Measurements from ENCODE around the gene BRIP1. TPM values are rescaled to one million over a fixed set of nuclear protein-coding genes. Genes with fewer than 3 reads are reported as not detected.

Gene BRIP1
- total RNA-seq, 1 experiment from 2014 or later = 13.8 TPM

DNA sequence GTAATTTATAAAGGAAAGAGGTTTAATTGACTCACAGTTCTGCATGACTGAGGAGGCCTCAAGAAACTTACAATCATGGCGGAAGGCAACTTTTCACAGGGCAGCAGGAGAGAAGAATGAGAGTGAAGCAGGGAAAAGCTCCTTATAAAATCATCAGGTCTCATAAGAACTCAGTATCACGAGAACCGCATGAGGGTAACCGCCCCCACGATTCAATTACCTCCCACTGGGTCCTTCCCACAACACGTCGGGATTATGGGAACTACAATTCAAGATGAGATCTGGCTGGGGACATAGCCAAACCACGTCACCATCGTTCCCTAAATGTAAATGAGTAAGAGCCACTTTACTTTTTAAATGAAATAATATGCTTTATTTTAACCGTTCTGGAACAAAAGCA lies 182.4 kb downstream of the BRIP1 start (continued):
- no peak for TF ChIP-seq ZNF232 (CRISPR knock-in tag; IDR thresholded peaks at IDR 0.05)
- no peak for TF ChIP-seq ZBTB21 (CRISPR knock-in tag; IDR thresholded peaks at IDR 0.05; ENCODE audit: borderline replicate concordance)
- TF ChIP-seq NFYB (CRISPR knock-in tag; conservative IDR thresholded peaks at IDR 0.05; ENCODE audit: low read depth) = no peak
- TF ChIP-seq CREB1 (CRISPR knock-in tag; IDR thresholded peaks at IDR 0.05) = no peak
- TF ChIP-seq EMX1 (CRISPR knock-in tag; IDR thresholded peaks at IDR 0.05) = no peak
- TF ChIP-seq, protein P1, sequence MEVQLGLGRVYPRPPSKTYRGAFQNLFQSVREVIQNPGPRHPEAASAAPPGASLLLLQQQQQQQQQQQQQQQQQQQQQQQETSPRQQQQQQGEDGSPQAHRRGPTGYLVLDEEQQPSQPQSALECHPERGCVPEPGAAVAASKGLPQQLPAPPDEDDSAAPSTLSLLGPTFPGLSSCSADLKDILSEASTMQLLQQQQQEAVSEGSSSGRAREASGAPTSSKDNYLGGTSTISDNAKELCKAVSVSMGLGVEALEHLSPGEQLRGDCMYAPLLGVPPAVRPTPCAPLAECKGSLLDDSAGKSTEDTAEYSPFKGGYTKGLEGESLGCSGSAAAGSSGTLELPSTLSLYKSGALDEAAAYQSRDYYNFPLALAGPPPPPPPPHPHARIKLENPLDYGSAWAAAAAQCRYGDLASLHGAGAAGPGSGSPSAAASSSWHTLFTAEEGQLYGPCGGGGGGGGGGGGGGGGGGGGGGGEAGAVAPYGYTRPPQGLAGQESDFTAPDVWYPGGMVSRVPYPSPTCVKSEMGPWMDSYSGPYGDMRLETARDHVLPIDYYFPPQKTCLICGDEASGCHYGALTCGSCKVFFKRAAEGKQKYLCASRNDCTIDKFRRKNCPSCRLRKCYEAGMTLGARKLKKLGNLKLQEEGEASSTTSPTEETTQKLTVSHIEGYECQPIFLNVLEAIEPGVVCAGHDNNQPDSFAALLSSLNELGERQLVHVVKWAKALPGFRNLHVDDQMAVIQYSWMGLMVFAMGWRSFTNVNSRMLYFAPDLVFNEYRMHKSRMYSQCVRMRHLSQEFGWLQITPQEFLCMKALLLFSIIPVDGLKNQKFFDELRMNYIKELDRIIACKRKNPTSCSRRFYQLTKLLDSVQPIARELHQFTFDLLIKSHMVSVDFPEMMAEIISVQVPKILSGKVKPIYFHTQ (CRISPR knock-in tag; IDR thresholded peaks at IDR 0.05) = no peak
- TF ChIP-seq, protein P2, sequence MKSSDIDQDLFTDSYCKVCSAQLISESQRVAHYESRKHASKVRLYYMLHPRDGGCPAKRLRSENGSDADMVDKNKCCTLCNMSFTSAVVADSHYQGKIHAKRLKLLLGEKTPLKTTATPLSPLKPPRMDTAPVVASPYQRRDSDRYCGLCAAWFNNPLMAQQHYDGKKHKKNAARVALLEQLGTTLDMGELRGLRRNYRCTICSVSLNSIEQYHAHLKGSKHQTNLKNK (CRISPR knock-in tag; IDR thresholded peaks at IDR 0.05) = no peak
- no peak for TF ChIP-seq ZNF396 (CRISPR knock-in tag; IDR thresholded peaks at IDR 0.05; ENCODE audit: borderline replicate concordance)

DNA sequence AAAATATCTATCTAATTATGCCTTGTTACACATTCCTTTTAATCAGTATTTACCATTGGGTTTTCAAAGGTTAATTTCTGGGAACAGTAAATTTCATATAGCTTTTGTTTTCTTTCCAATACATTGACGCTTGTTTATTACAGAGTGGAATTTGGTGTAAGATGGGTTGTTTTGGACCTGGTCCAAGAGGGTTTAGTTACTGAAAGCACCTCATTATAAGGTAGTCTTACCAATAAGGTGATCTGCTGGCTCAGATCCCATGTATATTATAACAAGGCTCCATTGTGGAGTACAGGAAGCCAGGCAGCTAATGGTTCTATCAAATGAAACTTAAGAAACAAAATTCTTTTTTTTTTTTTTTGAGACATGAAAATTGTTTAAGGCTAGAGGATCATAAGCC lies 185.0 kb downstream of the BRIP1 start:
- POLR2A ChIA-PET = no interaction called here
- ATAC-seq = no peak
- TF ChIP-seq, protein P3, sequence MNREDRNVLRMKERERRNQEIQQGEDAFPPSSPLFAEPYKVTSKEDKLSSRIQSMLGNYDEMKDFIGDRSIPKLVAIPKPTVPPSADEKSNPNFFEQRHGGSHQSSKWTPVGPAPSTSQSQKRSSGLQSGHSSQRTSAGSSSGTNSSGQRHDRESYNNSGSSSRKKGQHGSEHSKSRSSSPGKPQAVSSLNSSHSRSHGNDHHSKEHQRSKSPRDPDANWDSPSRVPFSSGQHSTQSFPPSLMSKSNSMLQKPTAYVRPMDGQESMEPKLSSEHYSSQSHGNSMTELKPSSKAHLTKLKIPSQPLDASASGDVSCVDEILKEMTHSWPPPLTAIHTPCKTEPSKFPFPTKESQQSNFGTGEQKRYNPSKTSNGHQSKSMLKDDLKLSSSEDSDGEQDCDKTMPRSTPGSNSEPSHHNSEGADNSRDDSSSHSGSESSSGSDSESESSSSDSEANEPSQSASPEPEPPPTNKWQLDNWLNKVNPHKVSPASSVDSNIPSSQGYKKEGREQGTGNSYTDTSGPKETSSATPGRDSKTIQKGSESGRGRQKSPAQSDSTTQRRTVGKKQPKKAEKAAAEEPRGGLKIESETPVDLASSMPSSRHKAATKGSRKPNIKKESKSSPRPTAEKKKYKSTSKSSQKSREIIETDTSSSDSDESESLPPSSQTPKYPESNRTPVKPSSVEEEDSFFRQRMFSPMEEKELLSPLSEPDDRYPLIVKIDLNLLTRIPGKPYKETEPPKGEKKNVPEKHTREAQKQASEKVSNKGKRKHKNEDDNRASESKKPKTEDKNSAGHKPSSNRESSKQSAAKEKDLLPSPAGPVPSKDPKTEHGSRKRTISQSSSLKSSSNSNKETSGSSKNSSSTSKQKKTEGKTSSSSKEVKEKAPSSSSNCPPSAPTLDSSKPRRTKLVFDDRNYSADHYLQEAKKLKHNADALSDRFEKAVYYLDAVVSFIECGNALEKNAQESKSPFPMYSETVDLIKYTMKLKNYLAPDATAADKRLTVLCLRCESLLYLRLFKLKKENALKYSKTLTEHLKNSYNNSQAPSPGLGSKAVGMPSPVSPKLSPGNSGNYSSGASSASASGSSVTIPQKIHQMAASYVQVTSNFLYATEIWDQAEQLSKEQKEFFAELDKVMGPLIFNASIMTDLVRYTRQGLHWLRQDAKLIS (CRISPR knock-in tag; IDR thresholded peaks at IDR 0.05; ENCODE audit: borderline replicate concordance) = no peak
- TF ChIP-seq, protein P4, sequence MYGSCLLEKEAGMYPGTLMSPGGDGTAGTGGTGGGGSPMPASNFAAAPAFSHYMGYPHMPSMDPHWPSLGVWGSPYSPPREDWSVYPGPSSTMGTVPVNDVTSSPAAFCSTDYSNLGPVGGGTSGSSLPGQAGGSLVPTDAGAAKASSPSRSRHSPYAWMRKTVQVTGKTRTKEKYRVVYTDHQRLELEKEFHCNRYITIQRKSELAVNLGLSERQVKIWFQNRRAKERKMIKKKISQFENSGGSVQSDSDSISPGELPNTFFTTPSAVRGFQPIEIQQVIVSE (CRISPR knock-in tag; IDR thresholded peaks at IDR 0.05; ENCODE audit: borderline replicate concordance) = no peak
- TF ChIP-seq, protein P5, sequence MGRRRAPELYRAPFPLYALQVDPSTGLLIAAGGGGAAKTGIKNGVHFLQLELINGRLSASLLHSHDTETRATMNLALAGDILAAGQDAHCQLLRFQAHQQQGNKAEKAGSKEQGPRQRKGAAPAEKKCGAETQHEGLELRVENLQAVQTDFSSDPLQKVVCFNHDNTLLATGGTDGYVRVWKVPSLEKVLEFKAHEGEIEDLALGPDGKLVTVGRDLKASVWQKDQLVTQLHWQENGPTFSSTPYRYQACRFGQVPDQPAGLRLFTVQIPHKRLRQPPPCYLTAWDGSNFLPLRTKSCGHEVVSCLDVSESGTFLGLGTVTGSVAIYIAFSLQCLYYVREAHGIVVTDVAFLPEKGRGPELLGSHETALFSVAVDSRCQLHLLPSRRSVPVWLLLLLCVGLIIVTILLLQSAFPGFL (CRISPR knock-in tag; IDR thresholded peaks at IDR 0.05; ENCODE audit: borderline replicate concordance) = no peak
- TF ChIP-seq, protein P6, sequence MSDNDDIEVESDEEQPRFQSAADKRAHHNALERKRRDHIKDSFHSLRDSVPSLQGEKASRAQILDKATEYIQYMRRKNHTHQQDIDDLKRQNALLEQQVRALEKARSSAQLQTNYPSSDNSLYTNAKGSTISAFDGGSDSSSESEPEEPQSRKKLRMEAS (CRISPR knock-in tag; IDR thresholded peaks at IDR 0.05) = no peak
- TF ChIP-seq, protein P7, sequence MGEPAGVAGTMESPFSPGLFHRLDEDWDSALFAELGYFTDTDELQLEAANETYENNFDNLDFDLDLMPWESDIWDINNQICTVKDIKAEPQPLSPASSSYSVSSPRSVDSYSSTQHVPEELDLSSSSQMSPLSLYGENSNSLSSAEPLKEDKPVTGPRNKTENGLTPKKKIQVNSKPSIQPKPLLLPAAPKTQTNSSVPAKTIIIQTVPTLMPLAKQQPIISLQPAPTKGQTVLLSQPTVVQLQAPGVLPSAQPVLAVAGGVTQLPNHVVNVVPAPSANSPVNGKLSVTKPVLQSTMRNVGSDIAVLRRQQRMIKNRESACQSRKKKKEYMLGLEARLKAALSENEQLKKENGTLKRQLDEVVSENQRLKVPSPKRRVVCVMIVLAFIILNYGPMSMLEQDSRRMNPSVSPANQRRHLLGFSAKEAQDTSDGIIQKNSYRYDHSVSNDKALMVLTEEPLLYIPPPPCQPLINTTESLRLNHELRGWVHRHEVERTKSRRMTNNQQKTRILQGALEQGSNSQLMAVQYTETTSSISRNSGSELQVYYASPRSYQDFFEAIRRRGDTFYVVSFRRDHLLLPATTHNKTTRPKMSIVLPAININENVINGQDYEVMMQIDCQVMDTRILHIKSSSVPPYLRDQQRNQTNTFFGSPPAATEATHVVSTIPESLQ (CRISPR knock-in tag; IDR thresholded peaks at IDR 0.05) = no peak
- TF ChIP-seq ZNF121 (CRISPR knock-in tag; IDR thresholded peaks at IDR 0.05) = no peak
- no peak for TF ChIP-seq ZNF138 (CRISPR knock-in tag; conservative IDR thresholded peaks at IDR 0.05)
- no peak for TF ChIP-seq NR2C2 (CRISPR knock-in tag; IDR thresholded peaks at IDR 0.05)
- TF ChIP-seq, protein P8, sequence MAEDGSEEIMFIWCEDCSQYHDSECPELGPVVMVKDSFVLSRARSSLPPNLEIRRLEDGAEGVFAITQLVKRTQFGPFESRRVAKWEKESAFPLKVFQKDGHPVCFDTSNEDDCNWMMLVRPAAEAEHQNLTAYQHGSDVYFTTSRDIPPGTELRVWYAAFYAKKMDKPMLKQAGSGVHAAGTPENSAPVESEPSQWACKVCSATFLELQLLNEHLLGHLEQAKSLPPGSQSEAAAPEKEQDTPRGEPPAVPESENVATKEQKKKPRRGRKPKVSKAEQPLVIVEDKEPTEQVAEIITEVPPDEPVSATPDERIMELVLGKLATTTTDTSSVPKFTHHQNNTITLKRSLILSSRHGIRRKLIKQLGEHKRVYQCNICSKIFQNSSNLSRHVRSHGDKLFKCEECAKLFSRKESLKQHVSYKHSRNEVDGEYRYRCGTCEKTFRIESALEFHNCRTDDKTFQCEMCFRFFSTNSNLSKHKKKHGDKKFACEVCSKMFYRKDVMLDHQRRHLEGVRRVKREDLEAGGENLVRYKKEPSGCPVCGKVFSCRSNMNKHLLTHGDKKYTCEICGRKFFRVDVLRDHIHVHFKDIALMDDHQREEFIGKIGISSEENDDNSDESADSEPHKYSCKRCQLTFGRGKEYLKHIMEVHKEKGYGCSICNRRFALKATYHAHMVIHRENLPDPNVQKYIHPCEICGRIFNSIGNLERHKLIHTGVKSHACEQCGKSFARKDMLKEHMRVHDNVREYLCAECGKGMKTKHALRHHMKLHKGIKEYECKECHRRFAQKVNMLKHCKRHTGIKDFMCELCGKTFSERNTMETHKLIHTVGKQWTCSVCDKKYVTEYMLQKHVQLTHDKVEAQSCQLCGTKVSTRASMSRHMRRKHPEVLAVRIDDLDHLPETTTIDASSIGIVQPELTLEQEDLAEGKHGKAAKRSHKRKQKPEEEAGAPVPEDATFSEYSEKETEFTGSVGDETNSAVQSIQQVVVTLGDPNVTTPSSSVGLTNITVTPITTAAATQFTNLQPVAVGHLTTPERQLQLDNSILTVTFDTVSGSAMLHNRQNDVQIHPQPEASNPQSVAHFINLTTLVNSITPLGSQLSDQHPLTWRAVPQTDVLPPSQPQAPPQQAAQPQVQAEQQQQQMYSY (CRISPR knock-in tag; IDR thresholded peaks at IDR 0.05) = no peak
- TF ChIP-seq, protein P9, sequence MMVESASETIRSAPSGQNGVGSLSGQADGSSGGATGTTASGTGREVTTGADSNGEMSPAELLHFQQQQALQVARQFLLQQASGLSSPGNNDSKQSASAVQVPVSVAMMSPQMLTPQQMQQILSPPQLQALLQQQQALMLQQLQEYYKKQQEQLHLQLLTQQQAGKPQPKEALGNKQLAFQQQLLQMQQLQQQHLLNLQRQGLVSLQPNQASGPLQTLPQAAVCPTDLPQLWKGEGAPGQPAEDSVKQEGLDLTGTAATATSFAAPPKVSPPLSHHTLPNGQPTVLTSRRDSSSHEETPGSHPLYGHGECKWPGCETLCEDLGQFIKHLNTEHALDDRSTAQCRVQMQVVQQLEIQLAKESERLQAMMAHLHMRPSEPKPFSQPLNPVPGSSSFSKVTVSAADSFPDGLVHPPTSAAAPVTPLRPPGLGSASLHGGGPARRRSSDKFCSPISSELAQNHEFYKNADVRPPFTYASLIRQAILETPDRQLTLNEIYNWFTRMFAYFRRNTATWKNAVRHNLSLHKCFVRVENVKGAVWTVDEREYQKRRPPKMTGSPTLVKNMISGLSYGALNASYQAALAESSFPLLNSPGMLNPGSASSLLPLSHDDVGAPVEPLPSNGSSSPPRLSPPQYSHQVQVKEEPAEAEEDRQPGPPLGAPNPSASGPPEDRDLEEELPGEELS (CRISPR knock-in tag; IDR thresholded peaks at IDR 0.05) = no peak
- peaks cover 12% of the 10 kb centered on the region for H3K9me3 Mint-ChIP-seq
- H3K27ac Mint-ChIP-seq = no peak overlapping the region
- CTCF ChIA-PET = no interaction called here
- no peak overlapping the region for H3K4me3 Mint-ChIP-seq
- no peaks in the 10 kb centered on the region; the same call in 1 of the 2 replicates for H3K36me3 Mint-ChIP-seq
- no peak for DNase-seq (ENCODE audit: low spot score)
- H3K4me1 Mint-ChIP-seq = no peaks in the 10 kb centered on the region
- no peaks in the 10 kb centered on the region for H3K27me3 Mint-ChIP-seq (ENCODE audit: low read depth)
